HEK293 (cell line): Measurements from ENCODE around the gene HES1.

Source experiments
- BCL11A ChIP-seq: fragments of 450-650 bp; formaldehyde crosslinking; IDR thresholded peaks from 2 replicates; pipeline ENCODE4 v1.5.1; 2016; ENCODE audit warnings: low read depth, missing biosample characterization, missing genetic modification characterization
- GLIS1 ChIP-seq: fragments of 450-650 bp; formaldehyde crosslinking; IDR thresholded peaks from 2 replicates; pipeline ENCODE4 v1.5.1; 2016; ENCODE audit warnings: missing biosample characterization, missing genetic modification characterization
- IKZF3 ChIP-seq: fragments of 450-650 bp; IDR thresholded peaks from 2 replicates; pipeline ENCODE4 v1.5.0; 2018; ENCODE audit warnings: missing biosample characterization, mild to moderate bottlenecking, missing genetic modification characterization, moderate library complexity
- OVOL3 ChIP-seq: fragments of 450-650 bp; formaldehyde crosslinking; IDR thresholded peaks from 2 replicates; pipeline ENCODE4 v1.5.1; 2016; ENCODE audit warnings: missing biosample characterization, missing genetic modification characterization
- PRDM1 ChIP-seq: fragments of 450-650 bp; formaldehyde crosslinking; IDR thresholded peaks from 2 replicates; pipeline ENCODE4; 2016; ENCODE audit warnings: missing biosample characterization, missing genetic modification characterization
- REPIN1 ChIP-seq: fragments of 450-650 bp; formaldehyde crosslinking; IDR thresholded peaks from 2 replicates; pipeline ENCODE4 v1.5.1; 2017; ENCODE audit warnings: missing biosample characterization, missing genetic modification characterization, low read depth
- ZBTB1 ChIP-seq: fragments of 450-650 bp; formaldehyde crosslinking; IDR thresholded peaks from 2 replicates; pipeline ENCODE4 v1.5.1; 2016; ENCODE audit warnings: missing biosample characterization, missing genetic modification characterization
- ZBTB20 ChIP-seq: fragments of 450-650 bp; formaldehyde crosslinking; IDR thresholded peaks from 2 replicates; pipeline ENCODE4 v1.5.1; 2016; ENCODE audit warnings: missing biosample characterization, missing genetic modification characterization
- ZEB2 ChIP-seq: fragments of 450-650 bp; formaldehyde crosslinking; IDR thresholded peaks from 2 replicates; pipeline ENCODE4 v1.5.1; 2016; ENCODE audit warnings: missing biosample characterization, missing genetic modification characterization
- ZFP3 ChIP-seq: fragments of 450-650 bp; formaldehyde crosslinking; IDR thresholded peaks from 2 replicates; pipeline ENCODE4 v1.5.1; 2016; ENCODE audit warnings: low read depth, missing biosample characterization, missing genetic modification characterization
- ZIC2 ChIP-seq: fragments of 450-650 bp; formaldehyde crosslinking; IDR thresholded peaks from 2 replicates; pipeline ENCODE4 v1.5.1; 2016; ENCODE audit warnings: missing biosample characterization, missing genetic modification characterization
- ZNF133 ChIP-seq: fragments of 450-650 bp; formaldehyde crosslinking; IDR thresholded peaks from 2 replicates; pipeline ENCODE4 v1.5.1; 2016; ENCODE audit warnings: missing biosample characterization, missing genetic modification characterization
- ZNF214 ChIP-seq: fragments of 450-650 bp; formaldehyde crosslinking; IDR thresholded peaks from 2 replicates; pipeline ENCODE4 v1.5.1; 2017; ENCODE audit warnings: missing biosample characterization, mild to moderate bottlenecking, missing genetic modification characterization, borderline replicate concordance
- ZNF302 ChIP-seq: fragments of 450-650 bp; formaldehyde crosslinking; IDR thresholded peaks from 2 replicates; pipeline ENCODE4 v1.5.1; 2016; ENCODE audit warnings: missing biosample characterization, missing genetic modification characterization, low read depth
- ZNF324 ChIP-seq: fragments of 450-650 bp; formaldehyde crosslinking; IDR thresholded peaks from 2 replicates; pipeline ENCODE4 v1.5.1; 2016; ENCODE audit warnings: missing biosample characterization, missing genetic modification characterization
- ZNF335 ChIP-seq: fragments of 450-650 bp; formaldehyde crosslinking; conservative IDR thresholded peaks from 2 replicates; pipeline ENCODE4 v1.5.1; 2016; ENCODE audit warnings: missing biosample characterization, missing genetic modification characterization
- ZNF366 ChIP-seq: fragments of 450-650 bp; formaldehyde crosslinking; conservative IDR thresholded peaks from 2 replicates; pipeline ENCODE4 v1.5.1; 2016; ENCODE audit warnings: missing biosample characterization, missing genetic modification characterization
- ZNF521 ChIP-seq: fragments of 450-650 bp; formaldehyde crosslinking; IDR thresholded peaks from 2 replicates; pipeline ENCODE4 v1.5.1; 2017; ENCODE audit warnings: missing biosample characterization, mild to moderate bottlenecking, missing genetic modification characterization
- ZNF530 ChIP-seq: fragments of 450-650 bp; formaldehyde crosslinking; IDR thresholded peaks from 2 replicates; pipeline ENCODE4 v1.5.1; 2016; ENCODE audit warnings: low read depth, missing biosample characterization, missing genetic modification characterization
- ZNF549 ChIP-seq: fragments of 450-650 bp; IDR thresholded peaks from 2 replicates; pipeline ENCODE4 v1.5.1; 2018; ENCODE audit warnings: missing biosample characterization, missing genetic modification characterization, mild to moderate bottlenecking, inconsistent platforms, moderate library complexity
- ZNF785 ChIP-seq: fragments of 450-650 bp; formaldehyde crosslinking; IDR thresholded peaks from 2 replicates; pipeline ENCODE4 v1.5.1; 2016; ENCODE audit warnings: missing biosample characterization, missing genetic modification characterization
- ZNF837 ChIP-seq: fragments of 450-650 bp; formaldehyde crosslinking; IDR thresholded peaks from 2 replicates; pipeline ENCODE4 v1.5.1; 2016; ENCODE audit warnings: missing biosample characterization, missing genetic modification characterization
- TF ChIP-seq, protein P1 (sequence below): fragments of 450-650 bp; formaldehyde crosslinking; IDR thresholded peaks from 2 replicates; pipeline ENCODE4 v1.5.1; 2016; ENCODE audit warnings: missing biosample characterization, missing genetic modification characterization
- TF ChIP-seq, protein P2 (sequence below): fragments of 450-650 bp; formaldehyde crosslinking; IDR thresholded peaks from 2 replicates; pipeline ENCODE4 v1.5.1; 2016; ENCODE audit warnings: missing biosample characterization, missing genetic modification characterization
- TF ChIP-seq, protein P3 (sequence below): fragments of 450-650 bp; formaldehyde crosslinking; IDR thresholded peaks from 2 replicates; pipeline ENCODE4 v1.5.1; 2017; ENCODE audit warnings: missing biosample characterization, missing genetic modification characterization
- TF ChIP-seq, protein P4 (sequence below): fragments of 450-650 bp; formaldehyde crosslinking; IDR thresholded peaks from 2 replicates; pipeline ENCODE4 v1.5.1; 2017; ENCODE audit warnings: missing biosample characterization, missing genetic modification characterization
- TF ChIP-seq, protein P5 (sequence below): fragments of 450-650 bp; formaldehyde crosslinking; IDR thresholded peaks from 2 replicates; pipeline ENCODE4 v1.5.1; 2017; ENCODE audit warnings: missing biosample characterization, mild to moderate bottlenecking, missing genetic modification characterization, moderate library complexity
- TF ChIP-seq, protein P6 (sequence below): sonication (generic); formaldehyde crosslinking; IDR thresholded peaks from 2 replicates; pipeline ENCODE4 v1.8.1; 2022; ENCODE audit warnings: mild to moderate bottlenecking, moderate library complexity, missing genetic modification reagents

The HES1 gene

DNA sequence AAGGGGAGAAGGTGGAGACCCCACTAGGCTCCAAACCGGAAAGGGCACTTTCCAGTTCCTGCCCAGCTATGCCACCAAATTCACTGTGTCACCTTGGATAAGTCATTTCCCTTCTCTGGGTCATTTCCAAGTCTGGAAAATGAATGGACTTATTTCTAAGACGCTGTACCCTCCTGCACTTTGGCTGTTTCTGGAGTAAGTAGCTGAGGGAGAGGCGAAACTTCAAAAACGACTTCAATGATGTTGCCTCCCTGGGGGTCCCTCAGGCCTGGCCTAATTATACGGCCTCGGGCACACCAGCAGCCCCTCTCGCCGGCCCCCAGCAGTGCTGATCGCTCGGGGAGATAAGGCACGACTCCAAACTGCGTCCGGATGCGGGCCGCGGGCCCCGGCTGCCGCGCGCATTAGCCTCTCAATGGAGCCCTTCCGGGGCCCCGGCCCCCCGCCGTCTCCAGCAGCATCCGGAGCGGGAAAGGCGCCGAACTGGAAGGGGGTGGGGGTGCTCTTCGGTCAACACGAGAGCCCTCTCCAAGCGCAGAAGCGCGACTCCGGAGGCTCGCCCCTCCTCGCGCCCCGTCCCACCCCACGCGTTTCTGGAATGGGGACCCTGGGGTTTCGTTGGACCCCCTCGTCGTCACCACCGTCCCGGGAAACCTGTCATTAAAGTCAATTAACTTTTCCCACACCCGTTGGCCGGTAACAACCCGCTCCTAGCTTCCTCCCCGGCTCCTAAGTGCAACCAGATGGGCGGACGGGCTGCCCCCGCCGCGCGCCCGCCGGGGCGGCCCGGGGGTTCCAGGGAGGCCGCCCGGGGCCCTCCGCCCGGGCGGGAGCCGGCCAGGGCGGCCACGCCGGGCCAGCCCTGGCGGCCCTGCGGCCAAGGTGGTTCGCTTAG lies 4.8 kb downstream of the HES1 start (continued):
- TF ChIP-seq OVOL3 (tag by site-specific recombination) (0 out of 2 replicates have a peak, but pooled peaks have one; percentile 68), ZFP3 (tag by site-specific recombination) (no peak; the same call in 1 of the 2 replicates), GLIS1 (tag by site-specific recombination) (peak; percentile 99), BCL11A (tag by site-specific recombination) (peak; percentile 96), PRDM1 (tag by site-specific recombination) (peak; percentile 49), ZNF549 (tag by site-specific recombination) (no peak), ZNF302 (tag by site-specific recombination) (no peak), ZBTB20 (peak; percentile 89; the same call in 1 of the 2 replicates), ZNF521 (tag by site-specific recombination) (no peak), REPIN1 (tag by site-specific recombination) (no peak), ZNF214 (tag by site-specific recombination) (no peak), ZIC2 (tag by site-specific recombination) (peak; percentile 96), ZNF133 (tag by site-specific recombination) (no peak), ZEB2 (tag by site-specific recombination) (peak; percentile 99), ZNF530 (tag by site-specific recombination) (no peak), ZBTB1 (tag by site-specific recombination) (peak; percentile 94), ZNF335 (peak; percentile 19), IKZF3 (tag by site-specific recombination) (peak; percentile 98), ZNF837 (tag by site-specific recombination) (no peak), ZNF324 (tag by site-specific recombination) (0 out of 2 replicates have a peak, but pooled peaks have one; percentile 22), ZNF785 (no peak), ZNF366 (tag by site-specific recombination) (peak; percentile 70)
- TF ChIP-seq, protein P1, sequence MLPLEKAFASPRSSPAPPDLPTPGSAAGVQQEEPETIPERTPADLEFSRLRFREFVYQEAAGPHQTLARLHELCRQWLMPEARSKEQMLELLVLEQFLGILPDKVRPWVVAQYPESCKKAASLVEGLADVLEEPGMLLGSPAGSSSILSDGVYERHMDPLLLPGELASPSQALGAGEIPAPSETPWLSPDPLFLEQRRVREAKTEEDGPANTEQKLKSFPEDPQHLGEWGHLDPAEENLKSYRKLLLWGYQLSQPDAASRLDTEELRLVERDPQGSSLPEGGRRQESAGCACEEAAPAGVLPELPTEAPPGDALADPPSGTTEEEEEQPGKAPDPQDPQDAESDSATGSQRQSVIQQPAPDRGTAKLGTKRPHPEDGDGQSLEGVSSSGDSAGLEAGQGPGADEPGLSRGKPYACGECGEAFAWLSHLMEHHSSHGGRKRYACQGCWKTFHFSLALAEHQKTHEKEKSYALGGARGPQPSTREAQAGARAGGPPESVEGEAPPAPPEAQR = no peak
- TF ChIP-seq, protein P2, sequence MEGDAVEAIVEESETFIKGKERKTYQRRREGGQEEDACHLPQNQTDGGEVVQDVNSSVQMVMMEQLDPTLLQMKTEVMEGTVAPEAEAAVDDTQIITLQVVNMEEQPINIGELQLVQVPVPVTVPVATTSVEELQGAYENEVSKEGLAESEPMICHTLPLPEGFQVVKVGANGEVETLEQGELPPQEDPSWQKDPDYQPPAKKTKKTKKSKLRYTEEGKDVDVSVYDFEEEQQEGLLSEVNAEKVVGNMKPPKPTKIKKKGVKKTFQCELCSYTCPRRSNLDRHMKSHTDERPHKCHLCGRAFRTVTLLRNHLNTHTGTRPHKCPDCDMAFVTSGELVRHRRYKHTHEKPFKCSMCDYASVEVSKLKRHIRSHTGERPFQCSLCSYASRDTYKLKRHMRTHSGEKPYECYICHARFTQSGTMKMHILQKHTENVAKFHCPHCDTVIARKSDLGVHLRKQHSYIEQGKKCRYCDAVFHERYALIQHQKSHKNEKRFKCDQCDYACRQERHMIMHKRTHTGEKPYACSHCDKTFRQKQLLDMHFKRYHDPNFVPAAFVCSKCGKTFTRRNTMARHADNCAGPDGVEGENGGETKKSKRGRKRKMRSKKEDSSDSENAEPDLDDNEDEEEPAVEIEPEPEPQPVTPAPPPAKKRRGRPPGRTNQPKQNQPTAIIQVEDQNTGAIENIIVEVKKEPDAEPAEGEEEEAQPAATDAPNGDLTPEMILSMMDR (tag by site-specific recombination) = no peak
- TF ChIP-seq, protein P3, sequence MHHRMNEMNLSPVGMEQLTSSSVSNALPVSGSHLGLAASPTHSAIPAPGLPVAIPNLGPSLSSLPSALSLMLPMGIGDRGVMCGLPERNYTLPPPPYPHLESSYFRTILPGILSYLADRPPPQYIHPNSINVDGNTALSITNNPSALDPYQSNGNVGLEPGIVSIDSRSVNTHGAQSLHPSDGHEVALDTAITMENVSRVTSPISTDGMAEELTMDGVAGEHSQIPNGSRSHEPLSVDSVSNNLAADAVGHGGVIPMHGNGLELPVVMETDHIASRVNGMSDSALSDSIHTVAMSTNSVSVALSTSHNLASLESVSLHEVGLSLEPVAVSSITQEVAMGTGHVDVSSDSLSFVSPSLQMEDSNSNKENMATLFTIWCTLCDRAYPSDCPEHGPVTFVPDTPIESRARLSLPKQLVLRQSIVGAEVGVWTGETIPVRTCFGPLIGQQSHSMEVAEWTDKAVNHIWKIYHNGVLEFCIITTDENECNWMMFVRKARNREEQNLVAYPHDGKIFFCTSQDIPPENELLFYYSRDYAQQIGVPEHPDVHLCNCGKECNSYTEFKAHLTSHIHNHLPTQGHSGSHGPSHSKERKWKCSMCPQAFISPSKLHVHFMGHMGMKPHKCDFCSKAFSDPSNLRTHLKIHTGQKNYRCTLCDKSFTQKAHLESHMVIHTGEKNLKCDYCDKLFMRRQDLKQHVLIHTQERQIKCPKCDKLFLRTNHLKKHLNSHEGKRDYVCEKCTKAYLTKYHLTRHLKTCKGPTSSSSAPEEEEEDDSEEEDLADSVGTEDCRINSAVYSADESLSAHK (tag by site-specific recombination) = peak; percentile 99
- TF ChIP-seq, protein P4, sequence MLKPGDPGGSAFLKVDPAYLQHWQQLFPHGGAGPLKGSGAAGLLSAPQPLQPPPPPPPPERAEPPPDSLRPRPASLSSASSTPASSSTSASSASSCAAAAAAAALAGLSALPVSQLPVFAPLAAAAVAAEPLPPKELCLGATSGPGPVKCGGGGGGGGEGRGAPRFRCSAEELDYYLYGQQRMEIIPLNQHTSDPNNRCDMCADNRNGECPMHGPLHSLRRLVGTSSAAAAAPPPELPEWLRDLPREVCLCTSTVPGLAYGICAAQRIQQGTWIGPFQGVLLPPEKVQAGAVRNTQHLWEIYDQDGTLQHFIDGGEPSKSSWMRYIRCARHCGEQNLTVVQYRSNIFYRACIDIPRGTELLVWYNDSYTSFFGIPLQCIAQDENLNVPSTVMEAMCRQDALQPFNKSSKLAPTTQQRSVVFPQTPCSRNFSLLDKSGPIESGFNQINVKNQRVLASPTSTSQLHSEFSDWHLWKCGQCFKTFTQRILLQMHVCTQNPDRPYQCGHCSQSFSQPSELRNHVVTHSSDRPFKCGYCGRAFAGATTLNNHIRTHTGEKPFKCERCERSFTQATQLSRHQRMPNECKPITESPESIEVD (tag by site-specific recombination) = peak; percentile 84
- TF ChIP-seq, protein P5, sequence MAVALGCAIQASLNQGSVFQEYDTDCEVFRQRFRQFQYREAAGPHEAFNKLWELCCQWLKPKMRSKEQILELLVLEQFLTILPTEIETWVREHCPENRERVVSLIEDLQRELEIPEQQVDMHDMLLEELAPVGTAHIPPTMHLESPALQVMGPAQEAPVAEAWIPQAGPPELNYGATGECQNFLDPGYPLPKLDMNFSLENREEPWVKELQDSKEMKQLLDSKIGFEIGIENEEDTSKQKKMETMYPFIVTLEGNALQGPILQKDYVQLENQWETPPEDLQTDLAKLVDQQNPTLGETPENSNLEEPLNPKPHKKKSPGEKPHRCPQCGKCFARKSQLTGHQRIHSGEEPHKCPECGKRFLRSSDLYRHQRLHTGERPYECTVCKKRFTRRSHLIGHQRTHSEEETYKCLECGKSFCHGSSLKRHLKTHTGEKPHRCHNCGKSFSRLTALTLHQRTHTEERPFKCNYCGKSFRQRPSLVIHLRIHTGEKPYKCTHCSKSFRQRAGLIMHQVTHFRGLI = peak; percentile 41; the same call in 1 of the 2 replicates
- TF ChIP-seq, protein P6, sequence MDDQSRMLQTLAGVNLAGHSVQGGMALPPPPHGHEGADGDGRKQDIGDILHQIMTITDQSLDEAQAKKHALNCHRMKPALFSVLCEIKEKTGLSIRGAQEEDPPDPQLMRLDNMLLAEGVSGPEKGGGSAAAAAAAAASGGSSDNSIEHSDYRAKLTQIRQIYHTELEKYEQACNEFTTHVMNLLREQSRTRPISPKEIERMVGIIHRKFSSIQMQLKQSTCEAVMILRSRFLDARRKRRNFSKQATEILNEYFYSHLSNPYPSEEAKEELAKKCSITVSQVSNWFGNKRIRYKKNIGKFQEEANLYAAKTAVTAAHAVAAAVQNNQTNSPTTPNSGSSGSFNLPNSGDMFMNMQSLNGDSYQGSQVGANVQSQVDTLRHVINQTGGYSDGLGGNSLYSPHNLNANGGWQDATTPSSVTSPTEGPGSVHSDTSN (CRISPR knock-in tag) = no peak
